ENCODE measurements around the gene ARHGAP24.

Gene ARHGAP24

DNA sequence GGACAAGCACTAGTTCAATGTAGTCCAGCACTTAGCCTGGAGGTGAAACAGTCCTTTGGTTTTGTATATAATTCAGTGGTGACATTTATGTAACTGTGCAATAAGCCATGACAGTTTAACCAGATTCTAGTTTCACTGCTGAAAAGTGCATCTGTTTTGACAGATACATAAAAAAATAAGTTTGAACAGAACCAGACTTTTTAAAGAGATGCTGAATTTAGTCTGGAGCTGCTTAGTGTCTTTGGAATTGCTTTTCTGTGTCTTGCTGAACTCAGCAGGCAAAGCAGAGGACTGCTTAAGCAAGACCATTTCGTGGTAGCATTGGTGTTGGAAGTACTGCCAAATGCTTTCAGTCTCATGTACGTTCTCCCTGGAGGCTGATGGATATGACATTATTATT lies 491.4 kb downstream of the ARHGAP24 start:
- Histone ChIP-seq H3K9me3 (replicated peaks; ENCODE audit: low read length) (no peaks in the 10 kb centered on the region), H3K9ac (ENCODE audit: low read depth, low read length) (no peak overlapping the region), H3K4me1 (ENCODE audit: control insufficient read depth, insufficient read depth, low read length) (peaks cover 25% of the 10 kb centered on the region), H3K36me3 (ENCODE audit: insufficient read depth, low read length) (no peaks in the 10 kb centered on the region), H3K27me3 (ENCODE audit: control insufficient read depth, insufficient read depth, low read length) (no peaks in the 10 kb centered on the region), H3K4me2 (ENCODE audit: low read length) (no peak overlapping the region), H3K4me3 (ENCODE audit: low read length) (no peak overlapping the region)

DNA sequence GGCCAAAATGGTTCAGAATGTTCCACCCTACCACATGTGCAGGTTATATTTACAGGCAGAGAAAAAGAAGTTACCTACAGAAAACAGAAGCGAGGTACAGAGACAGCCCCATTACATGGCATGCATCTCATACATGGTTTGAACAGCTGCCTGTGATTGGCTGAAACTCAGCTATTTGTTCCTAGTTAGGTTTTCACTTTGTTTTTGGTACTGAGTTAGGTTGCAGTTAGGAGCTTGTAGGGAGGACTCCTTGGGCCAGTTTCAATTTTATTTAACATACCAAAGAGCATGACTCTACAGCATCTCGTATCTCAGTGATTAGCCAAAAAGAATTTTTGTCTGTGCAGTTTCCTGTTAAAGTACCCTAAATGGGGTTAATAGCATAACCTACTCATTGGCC lies 492.9 kb downstream of the ARHGAP24 start:
- Histone ChIP-seq H3K27me3 (ENCODE audit: control insufficient read depth, insufficient read depth, low read length) (no peaks in the 10 kb centered on the region), H3K9me3 (replicated peaks; ENCODE audit: low read length) (no peaks in the 10 kb centered on the region), H3K4me2 (ENCODE audit: low read length) (peak overlapping the region; percentile 21), H3K4me1 (ENCODE audit: control insufficient read depth, insufficient read depth, low read length) (peaks cover 29% of the 10 kb centered on the region), H3K36me3 (ENCODE audit: insufficient read depth, low read length) (no peaks in the 10 kb centered on the region), H3K4me3 (ENCODE audit: low read length) (no peak overlapping the region), H3K9ac (ENCODE audit: low read depth, low read length) (no peak overlapping the region)

GRCh38 chr4:85968945-85969819 lies 494.2 kb downstream of the ARHGAP24 start:
- no peaks in the 10 kb centered on the region for H3K27me3 ChIP-seq (ENCODE audit: control insufficient read depth, insufficient read depth, low read length)
- H3K9ac ChIP-seq (ENCODE audit: low read depth, low read length), result peak overlapping the region; percentile 35
- peak overlapping the region; percentile 21 for H3K4me2 ChIP-seq (ENCODE audit: low read length)
- H3K4me3 ChIP-seq (ENCODE audit: low read length), result no peak overlapping the region
- no peaks in the 10 kb centered on the region for H3K36me3 ChIP-seq (ENCODE audit: insufficient read depth, low read length)
- no peaks in the 10 kb centered on the region for H3K9me3 ChIP-seq (replicated peaks; ENCODE audit: low read length)
- H3K4me1 ChIP-seq (ENCODE audit: control insufficient read depth, insufficient read depth, low read length), result peaks cover 29% of the 10 kb centered on the region

GRCh38 chr4:85970535-85970934 lies 495.6 kb downstream of the ARHGAP24 start:
- Histone ChIP-seq H3K4me3 (ENCODE audit: low read length) (no peak overlapping the region), H3K27me3 (ENCODE audit: control insufficient read depth, insufficient read depth, low read length) (no peaks in the 10 kb centered on the region), H3K4me1 (ENCODE audit: control insufficient read depth, insufficient read depth, low read length) (peaks cover 29% of the 10 kb centered on the region), H3K36me3 (ENCODE audit: insufficient read depth, low read length) (no peaks in the 10 kb centered on the region), H3K9ac (ENCODE audit: low read depth, low read length) (no peak overlapping the region), H3K4me2 (ENCODE audit: low read length) (no peak overlapping the region), H3K9me3 (replicated peaks; ENCODE audit: low read length) (no peaks in the 10 kb centered on the region)

- Histone ChIP-seq H3K4me2 (ENCODE audit: low read length) (no peak overlapping the region), H3K9ac (ENCODE audit: low read depth, low read length) (no peak overlapping the region), H3K4me3 (ENCODE audit: low read length) (no peak overlapping the region), H3K27me3 (ENCODE audit: control insufficient read depth, insufficient read depth, low read length) (no peaks in the 10 kb centered on the region), H3K4me1 (ENCODE audit: control insufficient read depth, insufficient read depth, low read length) (no peaks in the 10 kb centered on the region), H3K9me3 (replicated peaks; ENCODE audit: low read length) (no peaks in the 10 kb centered on the region), H3K36me3 (ENCODE audit: insufficient read depth, low read length) (peaks cover 12% of the 10 kb centered on the region)
Observed at GRCh38 chr4:85979276-85979675, 504.3 kb downstream of the ARHGAP24 start.

DNA sequence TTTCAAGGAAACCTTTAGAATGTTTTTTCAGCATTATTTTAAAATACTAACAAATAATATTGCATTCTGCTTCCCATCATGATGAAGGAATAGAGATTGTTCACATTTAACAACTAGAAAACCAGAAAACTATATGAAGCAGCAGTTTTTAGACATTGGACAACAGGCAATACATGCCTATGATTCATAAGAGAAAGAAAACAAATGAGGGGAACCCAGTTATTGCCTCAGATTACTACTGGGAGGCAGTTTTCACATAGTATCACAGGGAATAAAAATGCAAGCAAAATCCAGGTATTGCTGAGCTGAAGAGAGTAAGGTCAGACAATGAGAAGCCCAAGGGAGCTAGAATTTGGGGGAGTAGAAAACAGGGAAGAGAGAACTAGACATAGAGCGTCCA lies 511.3 kb downstream of the ARHGAP24 start:
- H3K9ac ChIP-seq (ENCODE audit: low read depth, low read length), result no peak overlapping the region
- no peak overlapping the region for H3K4me2 ChIP-seq (ENCODE audit: low read length)
- H3K4me3 ChIP-seq (ENCODE audit: low read length), result no peak overlapping the region
- H3K9me3 ChIP-seq (replicated peaks; ENCODE audit: low read length), result no peaks in the 10 kb centered on the region
- H3K4me1 ChIP-seq (ENCODE audit: control insufficient read depth, insufficient read depth, low read length), result peaks cover 2% of the 10 kb centered on the region
- no peaks in the 10 kb centered on the region for H3K27me3 ChIP-seq (ENCODE audit: control insufficient read depth, insufficient read depth, low read length)
- H3K36me3 ChIP-seq (ENCODE audit: insufficient read depth, low read length), result no peaks in the 10 kb centered on the region

GRCh38 chr4:85993641-85994040 lies 518.7 kb downstream of the ARHGAP24 start:
- Histone ChIP-seq H3K4me3 (ENCODE audit: low read length) (no peak overlapping the region), H3K9me3 (replicated peaks; ENCODE audit: low read length) (no peaks in the 10 kb centered on the region), H3K4me1 (ENCODE audit: control insufficient read depth, insufficient read depth, low read length) (no peaks in the 10 kb centered on the region), H3K27me3 (ENCODE audit: control insufficient read depth, insufficient read depth, low read length) (no peaks in the 10 kb centered on the region), H3K36me3 (ENCODE audit: insufficient read depth, low read length) (peaks cover 12% of the 10 kb centered on the region), H3K9ac (ENCODE audit: low read depth, low read length) (no peak overlapping the region), H3K4me2 (ENCODE audit: low read length) (no peak overlapping the region)

GRCh38 chr4:85994576-85994975 lies 519.6 kb downstream of the ARHGAP24 start:
- Histone ChIP-seq H3K4me2 (ENCODE audit: low read length) (no peak overlapping the region), H3K9me3 (replicated peaks; ENCODE audit: low read length) (no peaks in the 10 kb centered on the region), H3K27me3 (ENCODE audit: control insufficient read depth, insufficient read depth, low read length) (no peaks in the 10 kb centered on the region), H3K9ac (ENCODE audit: low read depth, low read length) (no peak overlapping the region), H3K4me1 (ENCODE audit: control insufficient read depth, insufficient read depth, low read length) (no peaks in the 10 kb centered on the region), H3K4me3 (ENCODE audit: low read length) (no peak overlapping the region), H3K36me3 (ENCODE audit: insufficient read depth, low read length) (peaks cover 12% of the 10 kb centered on the region)

- peaks cover 12% of the 10 kb centered on the region for H3K36me3 ChIP-seq (ENCODE audit: insufficient read depth, low read length)
- H3K4me2 ChIP-seq (ENCODE audit: low read length), result no peak overlapping the region
- H3K4me3 ChIP-seq (ENCODE audit: low read length), result no peak overlapping the region
- H3K9me3 ChIP-seq (replicated peaks; ENCODE audit: low read length), result no peaks in the 10 kb centered on the region
- no peak overlapping the region for H3K9ac ChIP-seq (ENCODE audit: low read depth, low read length)
- no peaks in the 10 kb centered on the region for H3K4me1 ChIP-seq (ENCODE audit: control insufficient read depth, insufficient read depth, low read length)
- no peaks in the 10 kb centered on the region for H3K27me3 ChIP-seq (ENCODE audit: control insufficient read depth, insufficient read depth, low read length)
Observed at GRCh38 chr4:85995361-85995760, 520.4 kb downstream of the ARHGAP24 start.

DNA sequence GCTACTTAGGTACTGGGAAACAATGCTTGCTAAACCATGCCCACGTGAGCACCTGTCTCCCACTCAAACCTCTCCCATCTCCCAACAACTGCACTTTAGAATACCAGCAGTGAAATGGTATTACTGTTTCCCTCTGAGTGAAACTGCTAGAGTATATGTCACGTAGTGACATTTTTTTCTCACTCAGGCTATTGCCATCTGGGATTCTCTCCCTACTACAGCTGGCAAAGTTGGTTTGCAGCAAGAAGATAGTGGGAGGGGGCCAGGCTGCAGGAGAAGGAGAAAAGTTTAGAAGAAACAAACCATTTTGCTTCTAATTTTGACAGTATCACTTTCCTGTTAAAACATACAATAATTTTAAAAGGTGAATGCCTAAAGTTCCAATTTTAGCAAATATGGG lies 526.6 kb downstream of the ARHGAP24 start:
- peaks cover 15% of the 10 kb centered on the region for H3K36me3 ChIP-seq (ENCODE audit: insufficient read depth, low read length)

GRCh38 chr4:86004030-86004429 lies 529.1 kb downstream of the ARHGAP24 start:
- Histone ChIP-seq H3K27me3 (ENCODE audit: control insufficient read depth, insufficient read depth, low read length) (no peaks in the 10 kb centered on the region), H3K4me2 (ENCODE audit: low read length) (no peak overlapping the region), H3K9ac (ENCODE audit: low read depth, low read length) (no peak overlapping the region), H3K9me3 (replicated peaks; ENCODE audit: low read length) (no peaks in the 10 kb centered on the region), H3K4me1 (ENCODE audit: control insufficient read depth, insufficient read depth, low read length) (no peaks in the 10 kb centered on the region), H3K4me3 (ENCODE audit: low read length) (no peak overlapping the region), H3K36me3 (ENCODE audit: insufficient read depth, low read length) (peaks cover 15% of the 10 kb centered on the region)

More for the DNA sequence above, 526.6 kb downstream of the ARHGAP24 start:
- H3K4me3 ChIP-seq (ENCODE audit: low read length), result no peak overlapping the region
- H3K27me3 ChIP-seq (ENCODE audit: control insufficient read depth, insufficient read depth, low read length), result no peaks in the 10 kb centered on the region
- H3K9ac ChIP-seq (ENCODE audit: low read depth, low read length), result no peak overlapping the region
- H3K4me1 ChIP-seq (ENCODE audit: control insufficient read depth, insufficient read depth, low read length), result no peaks in the 10 kb centered on the region
- H3K4me2 ChIP-seq (ENCODE audit: low read length), result no peak overlapping the region
- no peaks in the 10 kb centered on the region for H3K9me3 ChIP-seq (replicated peaks; ENCODE audit: low read length)

DNA sequence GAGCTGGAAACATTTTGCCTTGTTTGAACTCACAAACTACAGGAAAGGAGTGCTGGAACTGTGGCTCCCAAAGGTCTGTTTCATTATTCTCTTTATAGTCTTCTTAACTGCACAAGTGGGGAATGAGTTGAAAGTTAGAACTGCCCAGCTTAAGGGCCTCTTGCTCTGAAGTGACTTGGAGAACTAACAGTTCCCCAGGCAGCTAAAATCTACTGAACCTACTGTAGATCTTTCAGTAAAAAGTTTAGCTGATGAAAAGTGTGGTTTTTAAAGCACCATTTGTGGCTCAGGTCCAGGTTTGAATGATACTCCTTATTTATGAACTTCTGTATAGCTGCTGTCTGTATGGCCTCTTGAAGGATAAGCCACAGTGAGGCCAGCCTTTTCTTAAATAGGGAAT lies 531.1 kb downstream of the ARHGAP24 start:
- Histone ChIP-seq H3K4me2 (ENCODE audit: low read length) (no peak overlapping the region), H3K36me3 (ENCODE audit: insufficient read depth, low read length) (peaks cover 11% of the 10 kb centered on the region), H3K9me3 (replicated peaks; ENCODE audit: low read length) (no peaks in the 10 kb centered on the region), H3K9ac (ENCODE audit: low read depth, low read length) (no peak overlapping the region), H3K4me3 (ENCODE audit: low read length) (no peak overlapping the region), H3K4me1 (ENCODE audit: control insufficient read depth, insufficient read depth, low read length) (peaks cover 8% of the 10 kb centered on the region), H3K27me3 (ENCODE audit: control insufficient read depth, insufficient read depth, low read length) (no peaks in the 10 kb centered on the region)

Measured in skeletal muscle satellite cell (primary cell).